ENCODE results near the gene INPP5E. TPM values are rescaled to one million over a fixed set of nuclear protein-coding genes. Genes with fewer than 3 reads are reported as not detected.

INPP5E gene
- total RNA-seq, 1 experiment from 2014 or later = 18.2 TPM

GRCh38 chr9:136470356-136470755 lies 30.7 kb upstream of the INPP5E start:
- Histone ChIP-seq H3K27ac (no peak overlapping the region), H3K9me2 (ENCODE audit: insufficient read depth) (no peaks in the 10 kb centered on the region), H3K9me3 (ENCODE audit: insufficient read depth, low read depth) (no peaks in the 10 kb centered on the region), H4K20me1 (ENCODE audit: insufficient read depth) (peaks cover 76% of the 10 kb centered on the region), H2AFZ (no peak overlapping the region), H3K27me3 (ENCODE audit: insufficient read depth, low read depth) (no peaks in the 10 kb centered on the region), H3K4me1 (replicated peaks; ENCODE audit: insufficient read depth) (no peaks in the 10 kb centered on the region), H3K79me2 (ENCODE audit: low read depth) (peaks cover 25% of the 10 kb centered on the region), H3F3A (ENCODE audit: insufficient read depth, low read depth) (0 out of 2 replicates have a peak, but pooled peaks cover 4% of the 10 kb centered on the region), H3K36me3 (ENCODE audit: low read depth) (peaks cover 10% of the 10 kb centered on the region), H3K4me2 (no peak overlapping the region), H3K4me3 (no peak overlapping the region)
- no TSS peak for BruUV-seq (replicated peaks)
- no peak for DNase-seq
- TF ChIP-seq EZH2 (IDR thresholded peaks at IDR 0.05; ENCODE audit: low read depth) = no peak
- TF ChIP-seq CTCF (conservative IDR thresholded peaks at IDR 0.05) = no peak
- ChIA-PET CTCF (no interaction called here), POLR2A (ENCODE audit: unreplicated experiment) (no interaction called here)
- intact Hi-C loops (cut with micrococcal nuclease; ENCODE audit: unreplicated experiment) = no loop called here

DNA sequence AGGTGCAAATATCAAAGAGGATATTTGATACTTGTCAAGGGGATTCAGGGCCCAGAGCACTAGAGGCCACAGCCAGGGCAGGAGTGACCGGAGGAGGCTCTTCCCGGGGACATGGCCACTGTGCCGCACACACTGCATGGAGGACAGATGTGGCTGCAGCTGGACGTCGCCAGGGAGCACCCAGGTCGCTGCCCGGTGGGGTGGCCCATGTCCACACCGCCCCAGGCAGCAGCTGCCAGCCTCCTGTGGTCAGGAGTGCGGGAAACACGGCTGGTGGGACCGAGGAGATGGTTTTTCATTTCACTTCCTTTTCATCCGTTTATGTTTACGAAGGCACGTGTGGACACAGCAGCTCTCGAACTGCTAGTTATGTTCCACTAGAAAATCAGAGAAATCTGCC lies 28.1 kb upstream of the INPP5E start:
- Histone ChIP-seq H3K4me2 (no peak overlapping the region), H3K27ac (no peak overlapping the region), H3K4me3 (no peak overlapping the region), H3K9me3 (ENCODE audit: insufficient read depth, low read depth) (no peaks in the 10 kb centered on the region), H3K27me3 (ENCODE audit: insufficient read depth, low read depth) (no peaks in the 10 kb centered on the region), H3K4me1 (replicated peaks; ENCODE audit: insufficient read depth) (no peaks in the 10 kb centered on the region), H3K36me3 (ENCODE audit: low read depth) (peaks cover 27% of the 10 kb centered on the region), H3K79me2 (ENCODE audit: low read depth) (peaks cover 14% of the 10 kb centered on the region; the same call in 1 of the 2 replicates), H4K20me1 (ENCODE audit: insufficient read depth) (peaks cover 67% of the 10 kb centered on the region), H3K9me2 (ENCODE audit: insufficient read depth) (no peaks in the 10 kb centered on the region), H2AFZ (no peak overlapping the region), H3F3A (ENCODE audit: insufficient read depth, low read depth) (no peaks in the 10 kb centered on the region)
- POLR2A ChIA-PET (ENCODE audit: unreplicated experiment) = no interaction called here
- intact Hi-C loops (cut with micrococcal nuclease; ENCODE audit: unreplicated experiment) = no loop called here
- DNase-seq = no peak
- no peak for TF ChIP-seq EZH2 (IDR thresholded peaks at IDR 0.05; ENCODE audit: low read depth)
- no peak; the same call in 1 of the 2 replicates for TF ChIP-seq CTCF (conservative IDR thresholded peaks at IDR 0.05)
- CTCF ChIA-PET = no interaction called here
- no TSS peak for BruUV-seq (replicated peaks)

GRCh38 chr9:136466155-136466541 lies 26.5 kb upstream of the INPP5E start:
- no peak overlapping the region for H3K27ac ChIP-seq
- TF ChIP-seq EZH2 (IDR thresholded peaks at IDR 0.05; ENCODE audit: low read depth) (no peak), CTCF (conservative IDR thresholded peaks at IDR 0.05) (no peak)
- H3K9me2 ChIP-seq (ENCODE audit: insufficient read depth) = no peaks in the 10 kb centered on the region
- intact Hi-C loops (cut with micrococcal nuclease; ENCODE audit: unreplicated experiment) = no loop called here
- H3K27me3 ChIP-seq (ENCODE audit: insufficient read depth, low read depth) = no peaks in the 10 kb centered on the region
- no peak overlapping the region for H2AFZ ChIP-seq
- no peaks in the 10 kb centered on the region for H3K9me3 ChIP-seq (ENCODE audit: insufficient read depth, low read depth)
- ChIA-PET POLR2A (ENCODE audit: unreplicated experiment) (no interaction called here), CTCF (no interaction called here)
- H3K36me3 ChIP-seq (ENCODE audit: low read depth) = peaks cover 24% of the 10 kb centered on the region
- DNase-seq = no peak
- H3K4me2 ChIP-seq = no peak overlapping the region
- no TSS peak for BruUV-seq (replicated peaks)
- no peaks in the 10 kb centered on the region for H3K4me1 ChIP-seq (replicated peaks; ENCODE audit: insufficient read depth)
- H4K20me1 ChIP-seq (ENCODE audit: insufficient read depth) = peaks cover 62% of the 10 kb centered on the region
- no peaks in the 10 kb centered on the region for H3F3A ChIP-seq (ENCODE audit: insufficient read depth, low read depth)
- H3K79me2 ChIP-seq (ENCODE audit: low read depth) = 0 out of 2 replicates have a peak, but pooled peaks cover 8% of the 10 kb centered on the region
- H3K4me3 ChIP-seq = no peak overlapping the region

Data from PC-9 (cell line).